MM.1S (cell line): ENCODE data around the gene TWF1.

Experiments
- EZH2 ChIP-seq: fragments of 300-600 bp; sonication (generic); optimal IDR thresholded peaks from 2 replicates; pipeline ENCODE3; 2017; ENCODE audit warnings: low read depth, mild to moderate bottlenecking, antibody characterized with exemption, low read length, mixed read lengths
- TF ChIP-seq, protein P1 (sequence below): fragments of 300-600 bp; sonication (generic); IDR thresholded peaks from 2 replicates; pipeline ENCODE4 v1.5.1; 2016; ENCODE audit warnings: antibody characterized with exemption, low read length, mixed read lengths

DNA sequence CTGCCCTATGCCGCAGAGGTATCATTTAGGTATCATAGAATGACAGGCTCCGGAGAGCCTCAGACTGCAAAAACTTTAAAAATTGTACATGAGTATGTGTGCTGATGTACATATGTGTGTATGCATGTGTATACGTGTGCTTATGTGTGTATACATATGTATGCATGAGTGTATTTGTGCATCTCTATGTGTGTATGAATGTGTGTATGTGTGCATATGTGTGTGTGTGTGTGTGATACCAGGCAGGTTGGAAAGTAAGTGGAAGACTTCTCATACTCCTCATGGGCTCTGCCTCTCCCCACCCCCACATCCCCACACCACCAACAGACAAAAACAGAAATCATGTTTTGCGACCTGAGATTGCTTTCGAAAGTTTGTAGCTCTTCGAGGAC, 29.1 kb upstream of the TWF1 start:
- TF ChIP-seq, protein P1, sequence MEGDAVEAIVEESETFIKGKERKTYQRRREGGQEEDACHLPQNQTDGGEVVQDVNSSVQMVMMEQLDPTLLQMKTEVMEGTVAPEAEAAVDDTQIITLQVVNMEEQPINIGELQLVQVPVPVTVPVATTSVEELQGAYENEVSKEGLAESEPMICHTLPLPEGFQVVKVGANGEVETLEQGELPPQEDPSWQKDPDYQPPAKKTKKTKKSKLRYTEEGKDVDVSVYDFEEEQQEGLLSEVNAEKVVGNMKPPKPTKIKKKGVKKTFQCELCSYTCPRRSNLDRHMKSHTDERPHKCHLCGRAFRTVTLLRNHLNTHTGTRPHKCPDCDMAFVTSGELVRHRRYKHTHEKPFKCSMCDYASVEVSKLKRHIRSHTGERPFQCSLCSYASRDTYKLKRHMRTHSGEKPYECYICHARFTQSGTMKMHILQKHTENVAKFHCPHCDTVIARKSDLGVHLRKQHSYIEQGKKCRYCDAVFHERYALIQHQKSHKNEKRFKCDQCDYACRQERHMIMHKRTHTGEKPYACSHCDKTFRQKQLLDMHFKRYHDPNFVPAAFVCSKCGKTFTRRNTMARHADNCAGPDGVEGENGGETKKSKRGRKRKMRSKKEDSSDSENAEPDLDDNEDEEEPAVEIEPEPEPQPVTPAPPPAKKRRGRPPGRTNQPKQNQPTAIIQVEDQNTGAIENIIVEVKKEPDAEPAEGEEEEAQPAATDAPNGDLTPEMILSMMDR, result no peak
- no peak for TF ChIP-seq EZH2
